DND-41 (cell line): ENCODE data around the gene TRIML2.

Experiments
- ATAC-seq: fragments of 200-7000 bp; cut with Tn5 transposase; 3 replicates; pipeline ENCODE4 v1.9.1; 2021; ENCODE audit warnings: low read depth; ENCODE audit not compliant: insufficient read depth
- DNase-seq: peaks from one replicate; pipeline ENCODE4 v3.0.0-alpha.2; 2020
- H2AFZ ChIP-seq: 2 replicates; pipeline ENCODE4 v1.6.0; 2012; ENCODE audit warnings: low read depth, low read length
- H3K27ac ChIP-seq: 2 replicates; pipeline ENCODE4 v1.5.1; 2012; ENCODE audit warnings: low read length, inconsistent platforms
- H3K27me3 ChIP-seq: fragments of 200-600 bp; sonication (generic); 2 replicates; pipeline ENCODE4 v1.6.0; 2012; ENCODE audit warnings: low read length, mild to moderate bottlenecking, inconsistent platforms; ENCODE audit not compliant: insufficient read depth, poor library complexity
- H3K36me3 ChIP-seq: 2 replicates; pipeline ENCODE4 v1.5.1; 2012; ENCODE audit warnings: low read length, inconsistent platforms; ENCODE audit not compliant: insufficient read depth
- H3K4me1 ChIP-seq: 2 replicates; pipeline ENCODE4 v1.5.1; 2012; ENCODE audit warnings: mild to moderate bottlenecking, low read length; ENCODE audit not compliant: insufficient read depth
- H3K4me2 ChIP-seq: 2 replicates; pipeline ENCODE4 v1.6.0; 2012; ENCODE audit warnings: mild to moderate bottlenecking, moderate library complexity, low read length, inconsistent platforms; ENCODE audit not compliant: insufficient read depth
- H3K4me3 ChIP-seq, 2 experiments: fragments of 200-600 bp in 1 of 2; shearing (Covaris generic) in 1 of 2; 2 replicates each; pipeline ENCODE4 v1.5.1; 2012 to 2016; ENCODE audit warnings: inconsistent platforms in 2 of 2, low read length in 2 of 2, mild to moderate bottlenecking in 2 of 2, low read depth in 1 of 2, moderate library complexity in 1 of 2
- H3K79me2 ChIP-seq: 2 replicates; pipeline ENCODE4 v1.6.0; 2012; ENCODE audit warnings: low read length, inconsistent platforms; ENCODE audit not compliant: insufficient read depth
- H3K9ac ChIP-seq: 2 replicates; pipeline ENCODE4 v1.6.0; 2012; ENCODE audit warnings: low read depth, mild to moderate bottlenecking, inconsistent platforms, low read length, moderate library complexity
- H3K9me3 ChIP-seq: 2 replicates; pipeline ENCODE4 v1.5.1; 2012; ENCODE audit warnings: low read length, moderate library complexity, mild to moderate bottlenecking, inconsistent platforms; ENCODE audit not compliant: insufficient read depth, severe bottlenecking
- H4K20me1 ChIP-seq: 2 replicates; pipeline ENCODE4 v1.6.0; 2012; ENCODE audit warnings: low read length; ENCODE audit not compliant: insufficient read depth
- CTCF ChIP-seq: IDR thresholded peaks from 2 replicates; pipeline ENCODE4 v1.5.1; 2012; ENCODE audit warnings: borderline replicate concordance, low read length, moderate library complexity, mild to moderate bottlenecking; ENCODE audit not compliant: poor library complexity, severe bottlenecking; ENCODE audit errors: extremely low read depth
- EZH2 ChIP-seq: IDR thresholded peaks from 3 replicates; pipeline ENCODE4 v1.6.1; 2012; ENCODE audit warnings: borderline replicate concordance, low read depth, mild to moderate bottlenecking, moderate library complexity, low read length, inconsistent platforms; ENCODE audit not compliant: severe bottlenecking

Gene TRIML2

GRCh38 chr4:188130355-188130754 lies 21.0 kb upstream of the TRIML2 start:
- no peaks in the 10 kb centered on the region for H3K79me2 ChIP-seq
- peaks cover 3% of the 10 kb centered on the region for H3K9me3 ChIP-seq
- H3K27me3 ChIP-seq, result no peaks in the 10 kb centered on the region
- no peak for TF ChIP-seq CTCF
- no peak overlapping the region for H3K9ac ChIP-seq
- DNase-seq, result no peak
- no peaks in the 10 kb centered on the region for H3K36me3 ChIP-seq
- H3K4me3 ChIP-seq, result no peak overlapping the region
- H3K4me1 ChIP-seq, result no peaks in the 10 kb centered on the region
- no peak overlapping the region for H2AFZ ChIP-seq
- H3K27ac ChIP-seq, result no peak overlapping the region
- no peaks in the 10 kb centered on the region for H4K20me1 ChIP-seq
- no peak for ATAC-seq
- H3K4me2 ChIP-seq, result no peak overlapping the region

GRCh38 chr4:188127214-188127874 lies 17.9 kb upstream of the TRIML2 start:
- Histone ChIP-seq H3K4me3 (no peak overlapping the region), H3K4me2 (no peak overlapping the region), H3K9ac (no peak overlapping the region), H3K4me1 (no peaks in the 10 kb centered on the region), H3K36me3 (no peaks in the 10 kb centered on the region), H2AFZ (no peak overlapping the region), H3K79me2 (no peaks in the 10 kb centered on the region), H3K27ac (no peak overlapping the region), H3K27me3 (no peaks in the 10 kb centered on the region), H4K20me1 (no peaks in the 10 kb centered on the region), H3K9me3 (peaks cover 3% of the 10 kb centered on the region)
- DNase-seq (no peak), ATAC-seq (no peak)
- TF ChIP-seq EZH2, result no peak
- TF ChIP-seq CTCF, result no peak

- Histone ChIP-seq H3K4me2 (no peak overlapping the region), H3K9ac (no peak overlapping the region)
These were observed 12.1 kb upstream of the TRIML2 start for GRCh38 chr4:188121530-188121929.

More at GRCh38 chr4:188121530-188121929, 12.1 kb upstream of the TRIML2 start:
- no peaks in the 10 kb centered on the region for H3K4me1 ChIP-seq
- H3K79me2 ChIP-seq, result no peaks in the 10 kb centered on the region
- H3K4me3 ChIP-seq, result no peak overlapping the region
- H3K36me3 ChIP-seq, result no peaks in the 10 kb centered on the region
- no peak for ATAC-seq
- H3K27me3 ChIP-seq, result no peaks in the 10 kb centered on the region
- no peak overlapping the region for H2AFZ ChIP-seq
- DNase-seq, result no peak
- H4K20me1 ChIP-seq, result no peaks in the 10 kb centered on the region
- no peak overlapping the region for H3K27ac ChIP-seq
- no peak for TF ChIP-seq CTCF
- no peak for TF ChIP-seq EZH2
- H3K9me3 ChIP-seq, result peaks cover 6% of the 10 kb centered on the region
